ENCODE data around the gene SLC36A4. TPM values are rescaled to one million over a fixed set of nuclear protein-coding genes. Genes with fewer than 3 reads are reported as not detected.

The SLC36A4 gene
- total RNA-seq, 2 donors from 2014 or later: 9.5 to 15.1 TPM

- TF ChIP-seq CTCF (IDR thresholded peaks at IDR 0.05): peak; percentile 43
- H3K9me3 ChIP-seq: no peaks in the 10 kb centered on the region
- H3K36me3 ChIP-seq: no peaks in the 10 kb centered on the region
- DNase-seq: peak; percentile 49
- H3K4me3 ChIP-seq: no peak overlapping the region
- H3K27me3 ChIP-seq: no peaks in the 10 kb centered on the region
- intact Hi-C loops (cut with DNase I): loop anchor here (5.0 kb wide), 1 partner anchor 305 kb away; the partner anchor contains the start of gene SMCO4
- no peak overlapping the region for H3K9ac ChIP-seq (ENCODE audit: low read depth in 2 of 2, low read length in 2 of 2)
- no peaks in the 10 kb centered on the region for H3K4me1 ChIP-seq
- peak overlapping the region; percentile 18 for H3K27ac ChIP-seq
Measured at GRCh38 chr11:93236741-93237675, 39.2 kb upstream of the SLC36A4 start.

- Histone ChIP-seq H3K36me3 (no peaks in the 10 kb centered on the region), H3K27me3 (no peaks in the 10 kb centered on the region), H3K9ac (ENCODE audit: low read depth in 2 of 2, low read length in 2 of 2) (no peak overlapping the region), H3K4me1 (no peaks in the 10 kb centered on the region), H3K4me3 (no peak overlapping the region), H3K27ac (no peak overlapping the region), H3K9me3 (no peaks in the 10 kb centered on the region)
- peak; percentile 82 for TF ChIP-seq CTCF (IDR thresholded peaks at IDR 0.05)
- DNase-seq: peak; percentile 82
- intact Hi-C loops (cut with DNase I): loop anchor here (1.0 to 5.0 kb wide), 2 partner anchors 308 to 418 kb away; partner anchors contain the start of gene SMCO4
Measured at GRCh38 chr11:93234602-93235207, 36.9 kb upstream of the SLC36A4 start.

GRCh38 chr11:93229876-93230275 is 32.1 kb upstream of the SLC36A4 start:
- H3K4me3 ChIP-seq: no peak overlapping the region
- H3K9ac ChIP-seq (ENCODE audit: low read depth in 2 of 2, low read length in 2 of 2): no peak overlapping the region
- no peak for TF ChIP-seq CTCF (IDR thresholded peaks at IDR 0.05)
- no peak for DNase-seq
- H3K36me3 ChIP-seq: no peaks in the 10 kb centered on the region
- H3K27me3 ChIP-seq: no peaks in the 10 kb centered on the region
- intact Hi-C loops (cut with DNase I): loop anchor here (5.0 kb wide), 1 partner anchor 288 kb away; no protein-coding TSS in a partner anchor
- H3K27ac ChIP-seq: no peak overlapping the region
- no peaks in the 10 kb centered on the region for H3K4me1 ChIP-seq
- H3K9me3 ChIP-seq: no peaks in the 10 kb centered on the region

GRCh38 chr11:93225662-93226061 is 27.9 kb upstream of the SLC36A4 start:
- Histone ChIP-seq H3K27me3 (no peaks in the 10 kb centered on the region), H3K27ac (no peak overlapping the region), H3K9me3 (no peaks in the 10 kb centered on the region), H3K4me3 (no peak overlapping the region), H3K9ac (ENCODE audit: low read depth in 2 of 2, low read length in 2 of 2) (no peak overlapping the region), H3K4me1 (no peaks in the 10 kb centered on the region), H3K36me3 (no peaks in the 10 kb centered on the region)
- intact Hi-C loops (cut with DNase I): loop anchor here (5.0 kb wide), 1 partner anchor 283 kb away; no protein-coding TSS in a partner anchor
- no peak for DNase-seq
- TF ChIP-seq CTCF (IDR thresholded peaks at IDR 0.05): no peak

- Histone ChIP-seq H3K27me3 (no peaks in the 10 kb centered on the region), H3K27ac (no peak overlapping the region), H3K9ac (ENCODE audit: low read depth in 2 of 2, low read length in 2 of 2) (no peak overlapping the region), H3K4me3 (no peak overlapping the region), H3K4me1 (no peaks in the 10 kb centered on the region), H3K9me3 (no peaks in the 10 kb centered on the region), H3K36me3 (no peaks in the 10 kb centered on the region)
- peak; percentile 39 for DNase-seq
- TF ChIP-seq CTCF (IDR thresholded peaks at IDR 0.05): no peak
- intact Hi-C loops (cut with DNase I): no loop called here
Measured at GRCh38 chr11:93221539-93221938, 23.7 kb upstream of the SLC36A4 start.

All from colonic mucosa (tissue), 4 donors.